ENCODE data around the gene TECPR2. TPM values are rescaled to one million over a fixed set of nuclear protein-coding genes. Genes with fewer than 3 reads are reported as not detected.

The TECPR2 gene
- total RNA-seq, 1 donor from 2014 or later, result 27.0 TPM

GRCh38 chr14:102502571-102502970 is 139.8 kb downstream of the TECPR2 start:
- no peak for TF ChIP-seq CTCF (conservative IDR thresholded peaks at IDR 0.05)
- DNase-seq (ENCODE audit: low read depth, low spot score), result no peak
- Mint-ChIP-seq H3K4me3 (no peak overlapping the region), H3K9me3 (no peaks in the 10 kb centered on the region), H3K4me1 (peaks cover 6% of the 10 kb centered on the region), H3K36me3 (ENCODE audit: low read depth) (peaks cover 3% of the 10 kb centered on the region), H3K27ac (ENCODE audit: unreplicated experiment) (no peak overlapping the region), H3K27me3 (ENCODE audit: low read depth) (no peaks in the 10 kb centered on the region)

- TF ChIP-seq CTCF (conservative IDR thresholded peaks at IDR 0.05), result no peak
- H3K36me3 Mint-ChIP-seq (ENCODE audit: low read depth), result peaks cover 5% of the 10 kb centered on the region
- H3K9me3 Mint-ChIP-seq, result no peaks in the 10 kb centered on the region
- no peak for DNase-seq (ENCODE audit: low read depth, low spot score)
- H3K27ac Mint-ChIP-seq (ENCODE audit: unreplicated experiment), result no peak overlapping the region
- no peaks in the 10 kb centered on the region for H3K27me3 Mint-ChIP-seq (ENCODE audit: low read depth)
- peaks cover 15% of the 10 kb centered on the region for H3K4me1 Mint-ChIP-seq
- H3K4me3 Mint-ChIP-seq, result peak overlapping the region; percentile 1
Measured at GRCh38 chr14:102503641-102504327, 141.0 kb downstream of the TECPR2 start.

- Mint-ChIP-seq H3K27me3 (ENCODE audit: low read depth) (no peaks in the 10 kb centered on the region), H3K27ac (ENCODE audit: unreplicated experiment) (no peak overlapping the region), H3K4me1 (peaks cover 11% of the 10 kb centered on the region), H3K36me3 (ENCODE audit: low read depth) (peaks cover 3% of the 10 kb centered on the region), H3K4me3 (no peak overlapping the region), H3K9me3 (no peaks in the 10 kb centered on the region)
- no peak for DNase-seq (ENCODE audit: low read depth, low spot score)
- no peak for TF ChIP-seq CTCF (conservative IDR thresholded peaks at IDR 0.05)
Measured at GRCh38 chr14:102504328-102504999, 141.7 kb downstream of the TECPR2 start.

- H3K27me3 Mint-ChIP-seq (ENCODE audit: low read depth), result no peaks in the 10 kb centered on the region
- H3K36me3 Mint-ChIP-seq (ENCODE audit: low read depth), result peaks cover 3% of the 10 kb centered on the region
- H3K27ac Mint-ChIP-seq (ENCODE audit: unreplicated experiment), result peak overlapping the region; percentile 57
- DNase-seq (ENCODE audit: low read depth, low spot score), result no peak
- H3K4me3 Mint-ChIP-seq, result no peak overlapping the region
- peaks cover 12% of the 10 kb centered on the region for H3K4me1 Mint-ChIP-seq
- no peaks in the 10 kb centered on the region for H3K9me3 Mint-ChIP-seq
- no peak for TF ChIP-seq CTCF (conservative IDR thresholded peaks at IDR 0.05)
Measured at GRCh38 chr14:102505000-102505619, 142.4 kb downstream of the TECPR2 start.

GRCh38 chr14:102505775-102506625 is 143.3 kb downstream of the TECPR2 start:
- no peak for DNase-seq (ENCODE audit: low read depth, low spot score)
- H3K27ac Mint-ChIP-seq (ENCODE audit: unreplicated experiment), result no peak overlapping the region
- no peak for TF ChIP-seq CTCF (conservative IDR thresholded peaks at IDR 0.05)
- peaks cover 21% of the 10 kb centered on the region for H3K4me1 Mint-ChIP-seq
- peaks cover 3% of the 10 kb centered on the region for H3K36me3 Mint-ChIP-seq (ENCODE audit: low read depth)
- no peaks in the 10 kb centered on the region for H3K27me3 Mint-ChIP-seq (ENCODE audit: low read depth)
- H3K9me3 Mint-ChIP-seq, result no peaks in the 10 kb centered on the region
- H3K4me3 Mint-ChIP-seq, result no peak overlapping the region
